ENCODE data around the gene NDRG3. TPM values are rescaled to one million over a fixed set of nuclear protein-coding genes. Genes with fewer than 3 reads are reported as not detected.

The NDRG3 gene
- total RNA-seq, 2 experiments from 2014 or later, result 14.4 to 22.1 TPM

- no peak for DNase-seq (ENCODE audit: low spot score)
- intact Hi-C loops (cut with micrococcal nuclease; ENCODE audit: unreplicated experiment), result no loop called here
- TF ChIP-seq EZH2phosphoT487 (IDR thresholded peaks at IDR 0.05; ENCODE audit: borderline replicate concordance, low read depth, low read length) (no peak), CTCF (conservative IDR thresholded peaks at IDR 0.05; ENCODE audit: low read length) (no peak)
- ChIA-PET CTCF (ENCODE audit: unreplicated experiment) (no interaction called here), POLR2A (interaction anchor here (0.6 to 0.7 kb wide), 2 partner anchors 10 to 253 kb away, joined by 3 to 9 read pairs; partner anchors contain the start of gene TLDC2)
- no peaks in the 10 kb centered on the region for H3K9me3 ChIP-seq (ENCODE audit: low read length)
- H2AFZ ChIP-seq (ENCODE audit: low read length), result no peak overlapping the region
- no TSS peak for BruUV-seq (replicated peaks)
- H3K9me2 ChIP-seq (ENCODE audit: insufficient read depth, low read length), result no peaks in the 10 kb centered on the region
- H3K4me1 ChIP-seq (ENCODE audit: insufficient read depth, low read length, poor library complexity, severe bottlenecking), result no peaks in the 10 kb centered on the region
- no peak overlapping the region for H3K27ac ChIP-seq (ENCODE audit: low read depth, low read length, poor library complexity, severe bottlenecking)
- no peaks in the 10 kb centered on the region for H4K20me1 ChIP-seq (ENCODE audit: insufficient read depth, low read length)
- H3K4me2 ChIP-seq (ENCODE audit: low read length), result no peak overlapping the region
- no peaks in the 10 kb centered on the region for H3K79me2 ChIP-seq (ENCODE audit: insufficient read depth, low read depth, low read length)
- no peak overlapping the region for H3K4me3 ChIP-seq (ENCODE audit: low read depth, low read length, poor library complexity, severe bottlenecking)
- no peaks in the 10 kb centered on the region for H3K36me3 ChIP-seq (ENCODE audit: insufficient read depth, low read length)
Measured at GRCh38 chr20:36623444-36623843, 122.4 kb downstream of the NDRG3 start.

DNA sequence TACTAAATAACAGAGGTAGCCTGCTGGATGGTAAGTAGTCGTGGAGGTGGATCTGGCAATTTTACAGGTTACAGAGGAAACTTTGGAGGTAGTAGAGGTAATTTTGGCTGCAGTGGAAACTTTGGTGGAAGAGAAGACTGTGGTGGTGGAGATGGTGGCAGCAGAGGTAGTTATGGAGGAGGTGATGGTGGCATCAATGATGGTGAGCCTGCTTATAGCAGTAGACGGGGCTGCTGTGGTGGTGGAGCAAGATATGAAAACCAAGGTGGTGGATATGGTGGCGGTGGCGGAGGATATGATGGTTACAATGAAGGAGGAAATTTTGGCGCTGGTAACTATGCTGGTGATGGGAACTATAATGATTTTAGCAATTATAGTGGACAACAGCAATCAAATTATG lies 125.0 kb downstream of the NDRG3 start:
- no peak for TF ChIP-seq CTCF (conservative IDR thresholded peaks at IDR 0.05; ENCODE audit: low read length)
- TF ChIP-seq EZH2phosphoT487 (IDR thresholded peaks at IDR 0.05; ENCODE audit: borderline replicate concordance, low read depth, low read length), result no peak
- H3K9me2 ChIP-seq (ENCODE audit: insufficient read depth, low read length), result no peaks in the 10 kb centered on the region
- intact Hi-C loops (cut with micrococcal nuclease; ENCODE audit: unreplicated experiment), result no loop called here
- H2AFZ ChIP-seq (ENCODE audit: low read length), result no peak overlapping the region
- CTCF ChIA-PET (ENCODE audit: unreplicated experiment), result no interaction called here
- no peak for DNase-seq (ENCODE audit: low spot score)
- H3K4me2 ChIP-seq (ENCODE audit: low read length), result no peak overlapping the region
- H3K9me3 ChIP-seq (ENCODE audit: low read length), result no peaks in the 10 kb centered on the region
- H3K36me3 ChIP-seq (ENCODE audit: insufficient read depth, low read length), result peaks cover 2% of the 10 kb centered on the region; the same call in 1 of the 2 replicates
- no peak overlapping the region for H3K4me3 ChIP-seq (ENCODE audit: low read depth, low read length, poor library complexity, severe bottlenecking)
- H3K79me2 ChIP-seq (ENCODE audit: insufficient read depth, low read depth, low read length), result no peaks in the 10 kb centered on the region
- POLR2A ChIA-PET, result no interaction called here
- no peak overlapping the region for H3K27ac ChIP-seq (ENCODE audit: low read depth, low read length, poor library complexity, severe bottlenecking)
- H4K20me1 ChIP-seq (ENCODE audit: insufficient read depth, low read length), result no peaks in the 10 kb centered on the region
- BruUV-seq (replicated peaks), result no TSS peak
- H3K4me1 ChIP-seq (ENCODE audit: insufficient read depth, low read length, poor library complexity, severe bottlenecking), result no peaks in the 10 kb centered on the region

DNA sequence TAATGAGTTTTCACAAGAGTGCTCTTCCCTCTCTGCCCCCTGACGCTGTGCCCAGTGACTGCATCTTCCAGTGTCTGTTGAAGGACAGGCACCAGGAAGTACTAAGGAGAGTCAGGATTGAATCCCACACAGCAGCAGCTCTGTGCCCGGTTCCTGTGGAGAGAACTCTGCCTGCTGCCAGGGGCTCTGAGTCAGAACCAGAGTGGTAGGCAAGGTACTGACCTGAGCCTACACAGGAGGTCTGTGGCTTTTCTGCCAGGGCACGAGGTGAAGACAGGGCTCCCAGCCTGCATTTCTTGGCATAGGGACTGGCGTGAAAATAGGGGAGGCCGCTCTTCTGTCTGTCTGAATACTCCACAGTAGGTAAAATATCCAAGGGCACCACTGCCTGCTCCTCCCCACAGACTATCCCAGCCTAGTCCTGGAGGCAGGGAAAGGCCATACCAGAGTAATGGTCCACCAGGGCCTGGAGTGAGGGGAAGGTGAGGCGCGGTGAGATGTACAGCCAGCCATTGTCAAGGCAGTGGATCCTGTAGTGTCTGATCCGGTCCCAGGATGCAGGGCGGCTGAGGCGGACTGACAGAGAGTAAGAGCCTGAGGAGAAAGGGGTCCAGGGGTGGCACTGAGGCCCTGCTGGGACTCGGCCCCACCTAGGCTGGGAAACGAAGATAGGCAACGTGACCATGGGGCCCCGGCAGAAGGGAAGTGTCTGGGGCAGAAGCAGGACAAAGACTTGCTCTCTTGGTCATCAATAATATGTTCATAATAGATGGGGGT lies 130.9 kb downstream of the NDRG3 start:
- intact Hi-C loops (cut with micrococcal nuclease; ENCODE audit: unreplicated experiment), result no loop called here
- no peak for DNase-seq (ENCODE audit: low spot score)
- no peaks in the 10 kb centered on the region for H3K4me1 ChIP-seq (ENCODE audit: insufficient read depth, low read length, poor library complexity, severe bottlenecking)
- H4K20me1 ChIP-seq (ENCODE audit: insufficient read depth, low read length), result no peaks in the 10 kb centered on the region
- TF ChIP-seq EZH2phosphoT487 (IDR thresholded peaks at IDR 0.05; ENCODE audit: borderline replicate concordance, low read depth, low read length) (no peak), CTCF (conservative IDR thresholded peaks at IDR 0.05; ENCODE audit: low read length) (no peak)
- H3K4me3 ChIP-seq (ENCODE audit: low read depth, low read length, poor library complexity, severe bottlenecking), result no peak overlapping the region
- no peaks in the 10 kb centered on the region for H3K9me3 ChIP-seq (ENCODE audit: low read length)
- no peak overlapping the region for H3K27ac ChIP-seq (ENCODE audit: low read depth, low read length, poor library complexity, severe bottlenecking)
- no peak overlapping the region for H2AFZ ChIP-seq (ENCODE audit: low read length)
- H3K9me2 ChIP-seq (ENCODE audit: insufficient read depth, low read length), result no peaks in the 10 kb centered on the region
- POLR2A ChIA-PET, result no interaction called here
- H3K79me2 ChIP-seq (ENCODE audit: insufficient read depth, low read depth, low read length), result no peaks in the 10 kb centered on the region
- no TSS peak for BruUV-seq (replicated peaks)
- CTCF ChIA-PET (ENCODE audit: unreplicated experiment), result no interaction called here
- H3K4me2 ChIP-seq (ENCODE audit: low read length), result no peak overlapping the region
- H3K36me3 ChIP-seq (ENCODE audit: insufficient read depth, low read length), result peaks cover 61% of the 10 kb centered on the region
